Neural crest cell (in vitro differentiated cells): ENCODE results near the gene MGA. TPM values are rescaled to one million over a fixed set of nuclear protein-coding genes. Genes with fewer than 3 reads are reported as not detected.

Source experiments
- DNase-seq: peaks from one replicate; pipeline ENCODE4 v3.0.0; 2021; ENCODE audit warnings: low read depth, mixed read lengths, low spot score
- H3K27ac Mint-ChIP-seq: one replicate; pipeline ENCODE4 v1.8.0; 2021; ENCODE audit warnings: mild to moderate bottlenecking, mixed read lengths; ENCODE audit not compliant: unreplicated experiment
- H3K27me3 Mint-ChIP-seq: 2 replicates; pipeline ENCODE4 v1.8.0; 2021; ENCODE audit warnings: low read depth, mild to moderate bottlenecking, mixed read lengths
- H3K36me3 Mint-ChIP-seq: 2 replicates; pipeline ENCODE4 v1.8.0; 2021; ENCODE audit warnings: low read depth, mild to moderate bottlenecking, mixed read lengths
- H3K4me1 Mint-ChIP-seq: 2 replicates; pipeline ENCODE4 v1.8.0; 2021; ENCODE audit warnings: mixed read lengths
- H3K4me3 Mint-ChIP-seq: one replicate; pipeline ENCODE4 v1.8.0; 2021; ENCODE audit warnings: mild to moderate bottlenecking, mixed read lengths
- H3K9me3 Mint-ChIP-seq: 2 replicates; pipeline ENCODE4 v1.8.0; 2021; ENCODE audit warnings: mixed read lengths
- total RNA-seq: library from RNA; stranded (reverse); gene quantifications from 2 replicates; pipeline ENCODE4 v1.2.1, GENCODE V29; 2021
- TF ChIP-seq, protein P1 (sequence below): fragments of 200-600 bp; sonication (generic); conservative IDR thresholded peaks from 2 replicates; pipeline ENCODE4 v1.5.0; 2021; ENCODE audit warnings: antibody characterized with exemption, mild to moderate bottlenecking

The MGA gene
- total RNA-seq, 1 donor from 2014 or later: 50.5 TPM

DNA sequence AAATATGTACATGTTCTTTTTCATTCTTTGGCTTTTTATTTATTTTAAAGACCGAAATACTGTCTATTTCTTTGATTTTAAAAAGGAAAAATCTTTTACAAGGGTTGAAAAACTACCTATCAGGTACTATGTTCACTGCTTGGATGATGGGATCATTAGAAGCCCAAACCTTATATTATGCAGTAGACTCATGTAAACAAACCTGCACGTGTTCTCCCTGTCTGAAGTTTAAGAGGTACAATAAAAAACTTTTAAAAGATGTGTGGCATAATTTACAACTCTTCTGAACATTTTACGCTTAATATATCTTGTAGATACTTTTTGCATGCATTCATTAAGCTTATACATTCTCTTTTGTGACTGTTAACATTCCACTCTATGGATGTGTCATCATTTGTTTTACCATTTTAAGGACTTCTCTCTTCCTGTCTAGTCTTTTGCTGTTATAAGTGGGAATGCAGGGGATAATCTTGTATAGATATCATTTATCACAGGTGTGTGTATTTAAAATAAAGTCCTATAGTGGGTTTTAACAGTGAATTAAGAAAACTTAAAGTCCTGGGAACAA lies 6.2 kb downstream of the MGA start:
- Mint-ChIP-seq H3K27ac (no peak overlapping the region), H3K4me3 (no peak overlapping the region), H3K4me1 (peaks cover 10% of the 10 kb centered on the region), H3K36me3 (peaks cover 22% of the 10 kb centered on the region), H3K27me3 (peaks cover 4% of the 10 kb centered on the region), H3K9me3 (no peaks in the 10 kb centered on the region)
- no peak for DNase-seq
- TF ChIP-seq, protein P1, sequence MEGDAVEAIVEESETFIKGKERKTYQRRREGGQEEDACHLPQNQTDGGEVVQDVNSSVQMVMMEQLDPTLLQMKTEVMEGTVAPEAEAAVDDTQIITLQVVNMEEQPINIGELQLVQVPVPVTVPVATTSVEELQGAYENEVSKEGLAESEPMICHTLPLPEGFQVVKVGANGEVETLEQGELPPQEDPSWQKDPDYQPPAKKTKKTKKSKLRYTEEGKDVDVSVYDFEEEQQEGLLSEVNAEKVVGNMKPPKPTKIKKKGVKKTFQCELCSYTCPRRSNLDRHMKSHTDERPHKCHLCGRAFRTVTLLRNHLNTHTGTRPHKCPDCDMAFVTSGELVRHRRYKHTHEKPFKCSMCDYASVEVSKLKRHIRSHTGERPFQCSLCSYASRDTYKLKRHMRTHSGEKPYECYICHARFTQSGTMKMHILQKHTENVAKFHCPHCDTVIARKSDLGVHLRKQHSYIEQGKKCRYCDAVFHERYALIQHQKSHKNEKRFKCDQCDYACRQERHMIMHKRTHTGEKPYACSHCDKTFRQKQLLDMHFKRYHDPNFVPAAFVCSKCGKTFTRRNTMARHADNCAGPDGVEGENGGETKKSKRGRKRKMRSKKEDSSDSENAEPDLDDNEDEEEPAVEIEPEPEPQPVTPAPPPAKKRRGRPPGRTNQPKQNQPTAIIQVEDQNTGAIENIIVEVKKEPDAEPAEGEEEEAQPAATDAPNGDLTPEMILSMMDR: no peak

DNA sequence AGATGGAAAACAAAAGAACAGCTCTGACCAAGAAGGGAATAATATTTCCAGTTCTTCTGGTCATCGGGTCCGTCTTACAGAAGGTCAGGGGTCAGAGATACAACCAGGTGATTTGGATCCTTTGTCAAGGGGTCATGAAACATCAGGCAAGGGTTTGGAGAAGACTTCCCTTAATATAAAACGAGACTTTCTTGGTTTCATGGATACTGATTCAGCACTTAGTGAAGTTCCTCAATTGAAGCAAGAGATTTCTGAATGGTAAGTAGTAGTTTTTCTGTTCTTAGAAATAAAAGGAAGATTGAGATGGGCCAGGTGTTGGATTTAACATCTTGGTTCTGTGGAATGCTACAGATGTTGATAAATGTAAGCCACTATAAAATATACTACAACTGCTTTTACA lies 9.5 kb downstream of the MGA start:
- no peaks in the 10 kb centered on the region for H3K9me3 Mint-ChIP-seq
- no peak overlapping the region for H3K4me3 Mint-ChIP-seq
- no peaks in the 10 kb centered on the region for H3K27me3 Mint-ChIP-seq
- TF ChIP-seq, protein P1: no peak
- DNase-seq: no peak
- no peak overlapping the region for H3K27ac Mint-ChIP-seq
- H3K36me3 Mint-ChIP-seq: peaks cover 25% of the 10 kb centered on the region
- H3K4me1 Mint-ChIP-seq: peaks cover 4% of the 10 kb centered on the region

DNA sequence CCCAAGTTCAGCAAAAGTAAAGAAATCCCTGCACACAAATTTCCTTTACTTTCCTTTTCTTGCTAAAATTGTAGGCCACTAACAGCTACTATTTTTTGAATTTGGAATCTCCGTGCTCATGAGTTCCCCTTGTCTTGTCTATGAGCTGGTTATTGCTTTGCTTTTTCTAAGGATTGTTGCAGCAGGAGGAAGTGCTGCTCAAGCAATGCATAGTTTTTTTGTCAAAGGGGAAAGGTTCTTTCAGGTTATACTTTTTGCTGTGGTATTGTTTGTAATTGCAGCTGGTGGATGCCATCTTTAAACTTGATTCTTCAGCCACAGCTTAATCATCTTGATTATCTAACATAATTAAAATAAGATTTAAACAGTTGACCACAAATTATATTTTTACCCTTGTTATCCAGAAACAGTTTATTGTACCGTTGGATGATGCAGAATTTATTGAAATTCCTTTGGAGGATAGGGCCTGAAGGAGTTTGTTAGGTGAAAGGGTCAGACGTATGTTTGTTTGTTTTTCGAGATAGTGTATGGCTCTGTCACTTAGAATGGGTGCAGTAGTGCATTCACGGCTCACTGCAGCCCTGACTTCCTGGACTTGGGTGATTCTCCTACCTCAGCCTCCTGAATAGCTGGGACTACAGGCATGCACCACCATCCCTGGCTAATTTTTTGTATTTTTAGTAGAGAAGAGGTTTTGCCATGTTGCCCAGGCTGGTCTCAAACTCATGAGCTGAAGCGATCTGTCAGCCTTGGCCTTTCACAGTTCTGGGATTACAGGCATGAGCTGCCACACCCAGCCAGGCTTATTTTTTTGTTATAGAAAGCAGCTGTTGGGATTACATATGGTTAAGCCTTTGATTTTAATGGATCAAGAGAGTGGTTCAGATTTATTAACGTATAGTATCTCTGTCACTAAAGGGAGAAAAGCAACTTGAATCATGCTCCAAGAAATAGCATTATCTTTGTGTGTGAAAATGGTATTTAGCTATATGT lies 11.7 kb downstream of the MGA start:
- H3K4me1 Mint-ChIP-seq: peaks cover 4% of the 10 kb centered on the region
- no peak overlapping the region for H3K27ac Mint-ChIP-seq
- no peaks in the 10 kb centered on the region for H3K27me3 Mint-ChIP-seq
- no peaks in the 10 kb centered on the region for H3K9me3 Mint-ChIP-seq
- H3K36me3 Mint-ChIP-seq: peaks cover 28% of the 10 kb centered on the region
- no peak for DNase-seq
- TF ChIP-seq, protein P1: no peak
- H3K4me3 Mint-ChIP-seq: no peak overlapping the region

DNA sequence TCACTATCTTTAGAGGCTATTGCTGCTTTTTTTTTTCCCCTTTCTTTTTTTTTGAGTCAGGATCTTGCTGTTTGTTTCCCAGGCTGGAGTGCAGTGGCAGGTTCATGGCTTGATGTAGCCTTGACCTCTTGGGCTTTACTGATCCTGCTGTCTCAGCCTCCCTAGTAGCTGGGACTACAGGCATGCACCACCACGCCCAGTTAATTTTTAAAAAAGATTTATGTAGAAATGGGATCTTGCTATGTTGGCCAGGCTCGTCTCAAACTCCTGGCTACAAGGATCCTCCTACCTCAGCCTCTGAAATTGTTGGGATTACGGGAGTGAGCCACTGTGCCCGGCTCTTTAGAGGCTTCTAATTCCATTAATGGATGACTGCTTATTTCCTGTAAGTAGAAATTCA lies 15.1 kb downstream of the MGA start:
- Mint-ChIP-seq H3K27ac (no peak overlapping the region), H3K4me1 (peaks cover 4% of the 10 kb centered on the region), H3K9me3 (peaks cover 2% of the 10 kb centered on the region), H3K27me3 (no peaks in the 10 kb centered on the region), H3K36me3 (peaks cover 18% of the 10 kb centered on the region), H3K4me3 (no peak overlapping the region)
- DNase-seq: no peak
- TF ChIP-seq, protein P1: no peak

DNA sequence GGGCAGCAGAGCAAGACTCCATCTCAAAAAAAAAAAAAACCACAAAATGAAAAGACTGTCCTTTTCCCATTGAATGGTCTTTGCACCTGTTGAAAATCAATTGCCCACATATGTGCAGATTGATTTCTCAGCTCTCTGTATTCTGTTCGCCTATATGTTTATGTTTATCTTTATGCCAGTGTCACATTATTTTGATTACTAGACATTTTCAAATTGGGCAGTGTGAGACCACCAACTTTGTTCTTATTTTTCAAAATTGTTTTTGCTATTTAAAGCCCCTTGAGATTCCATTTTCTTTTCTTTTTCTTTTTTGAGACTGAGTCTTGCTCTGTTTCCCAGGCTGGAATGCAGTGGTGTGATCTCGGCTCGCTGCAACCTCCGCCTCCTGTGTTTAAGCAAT lies 18.5 kb downstream of the MGA start:
- Mint-ChIP-seq H3K4me1 (no peaks in the 10 kb centered on the region), H3K27ac (no peak overlapping the region), H3K27me3 (no peaks in the 10 kb centered on the region), H3K4me3 (no peak overlapping the region), H3K36me3 (peaks cover 13% of the 10 kb centered on the region), H3K9me3 (peaks cover 2% of the 10 kb centered on the region)
- DNase-seq: no peak
- TF ChIP-seq, protein P1: no peak
